KMS-11 (cell line): Measurements from ENCODE around the gene CCDC85A.

Source experiments
- H2AFZ ChIP-seq: fragments of 200-600 bp; sonication (generic); 2 replicates; pipeline ENCODE4 v1.6.1; 2016; ENCODE audit warnings: antibody characterized with exemption, mixed run types, low read depth
- H3K27ac ChIP-seq: fragments of 200-600 bp; sonication (generic); 2 replicates; pipeline ENCODE4 v1.6.1; 2016; ENCODE audit warnings: mild to moderate bottlenecking, mixed run types
- H3K27me3 ChIP-seq: fragments of 200-600 bp; sonication (generic); 2 replicates; pipeline ENCODE4 v1.6.1; 2017; ENCODE audit warnings: mild to moderate bottlenecking, low read depth, mixed run types, moderate library complexity; ENCODE audit not compliant: insufficient read depth
- H3K36me3 ChIP-seq: fragments of 200-600 bp; sonication (generic); 2 replicates; pipeline ENCODE4 v1.6.1; 2017; ENCODE audit warnings: mild to moderate bottlenecking, mixed run types; ENCODE audit not compliant: insufficient read depth
- H3K4me1 ChIP-seq: fragments of 200-600 bp; sonication (generic); 2 replicates; pipeline ENCODE4 v1.6.1; 2016; ENCODE audit warnings: mild to moderate bottlenecking, low read depth, mixed run types; ENCODE audit not compliant: poor library complexity, severe bottlenecking
- H3K4me2 ChIP-seq: fragments of 200-600 bp; sonication (generic); 2 replicates; pipeline ENCODE4 v1.7.0; 2016; ENCODE audit warnings: mild to moderate bottlenecking, mixed run types
- H3K4me3 ChIP-seq: fragments of 200-600 bp; sonication (generic); IDR thresholded peaks from 2 replicates; pipeline ENCODE4 v1.6.1; 2017; ENCODE audit warnings: low read depth, low read length, mixed read lengths; ENCODE audit not compliant: insufficient read depth
- H3K79me2 ChIP-seq: fragments of 200-600 bp; sonication (generic); 2 replicates; pipeline ENCODE4 v1.6.1; 2016; ENCODE audit warnings: low read depth, mixed run types; ENCODE audit not compliant: insufficient read depth
- H3K9ac ChIP-seq: fragments of 200-600 bp; sonication (generic); 2 replicates; pipeline ENCODE4 v1.6.1; 2016; ENCODE audit warnings: mild to moderate bottlenecking, mixed run types
- H4K20me1 ChIP-seq: fragments of 200-600 bp; sonication (generic); 2 replicates; pipeline ENCODE4 v1.6.1; 2016; ENCODE audit warnings: mild to moderate bottlenecking, mixed run types; ENCODE audit not compliant: insufficient read depth
- TF ChIP-seq, protein P1 (sequence below): fragments of 200-600 bp; sonication (generic); conservative IDR thresholded peaks from 2 replicates; pipeline ENCODE4 v1.6.1; 2017; ENCODE audit warnings: low read depth, mild to moderate bottlenecking, antibody characterized with exemption, low read length, moderate library complexity, mixed read lengths

Gene CCDC85A

DNA sequence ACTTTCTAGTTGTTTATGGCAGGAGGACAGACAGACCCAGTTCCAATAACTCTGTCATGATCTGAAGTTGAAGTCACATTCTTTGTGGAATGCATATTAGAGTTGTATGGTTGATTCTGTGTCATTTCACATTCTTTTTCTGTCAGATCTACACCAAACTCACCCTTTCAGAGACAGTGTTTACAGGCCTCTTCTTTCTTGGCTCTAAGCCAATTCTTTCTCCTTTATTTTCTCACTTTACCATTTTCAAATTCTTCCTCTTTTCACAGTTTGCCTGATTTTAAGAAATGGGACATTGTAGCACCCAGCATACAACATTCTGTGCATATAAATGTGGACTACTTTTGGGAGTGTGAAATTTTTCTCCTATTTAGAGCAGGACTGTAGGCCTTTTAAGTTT, 103.7 kb downstream of the CCDC85A start:
- H3K9ac ChIP-seq, result no peak overlapping the region
- TF ChIP-seq, protein P1, sequence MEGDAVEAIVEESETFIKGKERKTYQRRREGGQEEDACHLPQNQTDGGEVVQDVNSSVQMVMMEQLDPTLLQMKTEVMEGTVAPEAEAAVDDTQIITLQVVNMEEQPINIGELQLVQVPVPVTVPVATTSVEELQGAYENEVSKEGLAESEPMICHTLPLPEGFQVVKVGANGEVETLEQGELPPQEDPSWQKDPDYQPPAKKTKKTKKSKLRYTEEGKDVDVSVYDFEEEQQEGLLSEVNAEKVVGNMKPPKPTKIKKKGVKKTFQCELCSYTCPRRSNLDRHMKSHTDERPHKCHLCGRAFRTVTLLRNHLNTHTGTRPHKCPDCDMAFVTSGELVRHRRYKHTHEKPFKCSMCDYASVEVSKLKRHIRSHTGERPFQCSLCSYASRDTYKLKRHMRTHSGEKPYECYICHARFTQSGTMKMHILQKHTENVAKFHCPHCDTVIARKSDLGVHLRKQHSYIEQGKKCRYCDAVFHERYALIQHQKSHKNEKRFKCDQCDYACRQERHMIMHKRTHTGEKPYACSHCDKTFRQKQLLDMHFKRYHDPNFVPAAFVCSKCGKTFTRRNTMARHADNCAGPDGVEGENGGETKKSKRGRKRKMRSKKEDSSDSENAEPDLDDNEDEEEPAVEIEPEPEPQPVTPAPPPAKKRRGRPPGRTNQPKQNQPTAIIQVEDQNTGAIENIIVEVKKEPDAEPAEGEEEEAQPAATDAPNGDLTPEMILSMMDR, result no peak
- no peak overlapping the region for H3K4me3 ChIP-seq
- no peaks in the 10 kb centered on the region for H3K79me2 ChIP-seq
- no peaks in the 10 kb centered on the region for H3K27me3 ChIP-seq
- H3K27ac ChIP-seq, result peak overlapping the region; percentile 64
- no peaks in the 10 kb centered on the region for H4K20me1 ChIP-seq
- H3K36me3 ChIP-seq, result no peaks in the 10 kb centered on the region
- H3K4me2 ChIP-seq, result peak overlapping the region; percentile 93
- peaks cover 38% of the 10 kb centered on the region for H3K4me1 ChIP-seq
- H2AFZ ChIP-seq, result no peak overlapping the region

DNA sequence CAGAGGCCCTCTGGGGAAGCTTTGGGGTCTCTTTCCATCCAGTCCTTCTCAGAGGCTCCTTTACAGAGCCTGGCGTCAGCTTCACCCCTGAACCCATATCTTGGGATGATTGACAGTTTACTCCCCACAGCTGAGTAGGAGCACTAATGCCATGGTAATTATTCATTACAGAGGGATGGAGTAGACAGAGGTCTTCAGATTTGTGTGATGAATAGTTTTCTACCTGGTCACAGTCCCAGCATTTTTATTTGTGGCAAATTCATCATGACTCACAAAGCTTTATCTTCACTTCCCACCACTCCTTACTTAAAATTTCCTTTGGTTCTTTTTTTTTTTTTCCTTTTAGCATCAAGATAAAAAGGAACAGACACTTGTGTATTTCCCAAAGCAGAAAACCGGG, 104.2 kb downstream of the CCDC85A start:
- Histone ChIP-seq H3K27ac (no peak overlapping the region), H3K27me3 (no peaks in the 10 kb centered on the region), H3K36me3 (no peaks in the 10 kb centered on the region), H4K20me1 (no peaks in the 10 kb centered on the region), H3K4me1 (peaks cover 38% of the 10 kb centered on the region), H3K79me2 (no peaks in the 10 kb centered on the region), H3K4me3 (no peak overlapping the region), H3K9ac (no peak overlapping the region), H2AFZ (no peak overlapping the region), H3K4me2 (peak overlapping the region; percentile 93; the same call in 1 of the 2 replicates)
- TF ChIP-seq, protein P1, result no peak

DNA sequence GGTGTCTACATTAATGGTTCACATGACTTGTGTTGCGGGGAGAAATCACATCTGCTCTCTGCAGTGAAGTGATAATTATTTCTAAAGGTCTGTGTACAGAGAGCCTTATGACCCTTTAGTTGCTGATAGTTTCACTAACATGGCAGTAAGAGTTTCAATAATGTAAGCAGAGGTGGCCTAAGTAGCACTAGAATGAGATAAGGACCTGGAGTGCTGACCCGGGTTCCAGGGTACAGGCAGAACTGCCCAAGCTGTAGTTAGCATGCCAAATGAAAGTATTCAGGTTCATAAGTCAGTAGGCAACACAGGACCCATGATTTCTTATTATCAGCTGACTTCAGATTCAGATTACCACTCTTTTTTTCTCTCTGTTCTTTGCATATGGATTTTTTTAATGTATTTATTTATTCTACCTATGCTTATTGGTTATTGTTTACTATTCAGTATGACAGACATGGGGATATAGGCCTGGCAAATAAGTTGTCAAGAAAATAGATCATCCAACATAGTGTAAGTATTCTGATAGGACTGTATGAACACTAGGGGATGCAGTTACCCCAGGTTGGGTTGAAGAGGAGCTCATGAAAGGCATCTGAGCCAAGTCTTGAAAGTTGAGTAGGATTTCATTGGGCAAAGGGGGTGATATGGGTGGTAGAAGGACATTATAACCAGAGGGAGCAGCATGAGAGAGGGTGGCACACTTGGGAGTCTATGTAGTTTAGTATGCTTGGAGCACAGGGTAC, 105.2 kb downstream of the CCDC85A start:
- no peak overlapping the region for H3K4me2 ChIP-seq
- no peaks in the 10 kb centered on the region for H3K36me3 ChIP-seq
- no peaks in the 10 kb centered on the region for H4K20me1 ChIP-seq
- H3K27ac ChIP-seq, result no peak overlapping the region
- H3K79me2 ChIP-seq, result no peaks in the 10 kb centered on the region
- no peak overlapping the region for H3K4me3 ChIP-seq
- H3K27me3 ChIP-seq, result no peaks in the 10 kb centered on the region
- H2AFZ ChIP-seq, result no peak overlapping the region
- no peak overlapping the region for H3K9ac ChIP-seq
- TF ChIP-seq, protein P1, result no peak
- H3K4me1 ChIP-seq, result peaks cover 38% of the 10 kb centered on the region

DNA sequence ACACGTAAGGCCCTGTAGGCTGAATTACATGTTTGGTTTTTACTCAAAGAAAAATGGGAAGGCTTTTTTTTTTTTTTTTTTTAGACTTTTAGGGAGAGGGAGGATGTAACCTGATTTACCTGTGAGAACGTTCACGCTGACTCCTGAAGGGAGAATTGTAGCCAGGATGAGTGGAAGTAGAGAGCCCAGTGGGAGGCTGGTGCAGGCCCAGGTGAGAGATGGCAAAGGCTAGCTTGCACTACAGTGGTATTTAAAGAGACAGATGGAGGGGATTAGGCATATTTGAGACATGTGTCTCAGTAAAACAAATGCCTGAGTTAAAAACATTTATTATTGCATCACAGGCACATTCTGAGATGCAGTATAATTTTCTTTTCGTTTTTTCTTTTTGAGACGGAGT, 107.9 kb downstream of the CCDC85A start:
- Histone ChIP-seq H3K9ac (no peak overlapping the region), H4K20me1 (no peaks in the 10 kb centered on the region), H3K4me2 (no peak overlapping the region), H3K36me3 (no peaks in the 10 kb centered on the region), H3K27ac (no peak overlapping the region), H2AFZ (no peak overlapping the region), H3K27me3 (no peaks in the 10 kb centered on the region), H3K4me1 (peaks cover 26% of the 10 kb centered on the region), H3K4me3 (no peak overlapping the region), H3K79me2 (no peaks in the 10 kb centered on the region)
- TF ChIP-seq, protein P1, result no peak
